ENCODE results near the gene ADAMTS7. TPM values are rescaled to one million over a fixed set of nuclear protein-coding genes. Genes with fewer than 3 reads are reported as not detected.
A peak's percentile ranks its signal among the peaks of the same experiment; 100 is the strongest.
"Not testable (repeated sequence)": the region's sequence is repeated elsewhere in the genome, so short reads cannot be mapped to it uniquely, and the experiment has no call there.

The ADAMTS7 gene
- total and polyA plus RNA-seq, 2 donors (not counting 1 experiment from before 2014, with no cell fraction given): 7.9 TPM

DNA sequence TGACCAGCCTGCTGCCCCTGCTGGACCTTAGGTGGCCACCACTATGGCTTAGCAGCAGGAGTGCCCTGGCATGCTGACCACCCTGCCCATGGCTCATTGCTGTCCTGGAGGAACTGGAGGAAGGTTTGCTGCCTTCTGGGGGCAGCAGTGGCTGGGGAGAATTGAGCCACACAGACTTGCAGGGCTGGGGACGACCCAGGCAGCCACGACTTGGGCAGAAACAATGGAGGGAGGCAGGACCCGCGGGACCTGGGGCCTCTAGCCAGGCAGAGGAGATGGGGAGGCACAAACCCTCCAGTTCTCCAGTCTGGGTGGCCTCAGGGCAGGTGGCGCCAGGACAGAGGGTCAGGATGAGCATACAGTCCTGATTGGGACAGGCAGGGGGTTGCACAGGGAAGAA is 32.8 kb downstream of the ADAMTS7 start:
- TF ChIP-seq EZH2 (IDR thresholded peaks at IDR 0.05; ENCODE audit: low read length, missing control alignments): no peak
- TF ChIP-seq, protein P1, sequence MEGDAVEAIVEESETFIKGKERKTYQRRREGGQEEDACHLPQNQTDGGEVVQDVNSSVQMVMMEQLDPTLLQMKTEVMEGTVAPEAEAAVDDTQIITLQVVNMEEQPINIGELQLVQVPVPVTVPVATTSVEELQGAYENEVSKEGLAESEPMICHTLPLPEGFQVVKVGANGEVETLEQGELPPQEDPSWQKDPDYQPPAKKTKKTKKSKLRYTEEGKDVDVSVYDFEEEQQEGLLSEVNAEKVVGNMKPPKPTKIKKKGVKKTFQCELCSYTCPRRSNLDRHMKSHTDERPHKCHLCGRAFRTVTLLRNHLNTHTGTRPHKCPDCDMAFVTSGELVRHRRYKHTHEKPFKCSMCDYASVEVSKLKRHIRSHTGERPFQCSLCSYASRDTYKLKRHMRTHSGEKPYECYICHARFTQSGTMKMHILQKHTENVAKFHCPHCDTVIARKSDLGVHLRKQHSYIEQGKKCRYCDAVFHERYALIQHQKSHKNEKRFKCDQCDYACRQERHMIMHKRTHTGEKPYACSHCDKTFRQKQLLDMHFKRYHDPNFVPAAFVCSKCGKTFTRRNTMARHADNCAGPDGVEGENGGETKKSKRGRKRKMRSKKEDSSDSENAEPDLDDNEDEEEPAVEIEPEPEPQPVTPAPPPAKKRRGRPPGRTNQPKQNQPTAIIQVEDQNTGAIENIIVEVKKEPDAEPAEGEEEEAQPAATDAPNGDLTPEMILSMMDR (conservative IDR thresholded peaks at IDR 0.05 in 1 of 2, IDR thresholded peaks at IDR 0.05 in 1 of 2; ENCODE audit: low read depth in 1 of 2, low read length in 2 of 2): no peak
- H3K4me1 ChIP-seq (ENCODE audit: control insufficient read depth, extremely low read depth, insufficient read depth, low read length): no peaks in the 10 kb centered on the region
- no peak overlapping the region for H3K9ac ChIP-seq (ENCODE audit: insufficient read depth, low read length)
- H3K9me3 ChIP-seq (ENCODE audit: control insufficient read depth, insufficient read depth, low read depth, low read length): no peaks in the 10 kb centered on the region
- H2AFZ ChIP-seq (ENCODE audit: low read length): no peak overlapping the region
- no peak for DNase-seq (ENCODE audit: low read depth in 2 of 2)
- H3K27me3 ChIP-seq (ENCODE audit: control insufficient read depth, insufficient read depth, low read length): no peaks in the 10 kb centered on the region
- H3K79me2 ChIP-seq (ENCODE audit: control insufficient read depth, insufficient read depth, low read length): no peaks in the 10 kb centered on the region
- no peak overlapping the region for H3K4me3 ChIP-seq (replicated peaks in 1 of 4; ENCODE audit: control extremely low read depth in 1 of 4, insufficient read depth in 1 of 4, low read depth in 3 of 4, low read length in 4 of 4)
- no peaks in the 10 kb centered on the region for H4K20me1 ChIP-seq (ENCODE audit: control insufficient read depth, extremely low read depth, insufficient read depth, low read length)
- H3K27ac ChIP-seq (ENCODE audit: insufficient read depth, low read length): no peak overlapping the region
- no peak overlapping the region for H3K4me2 ChIP-seq (ENCODE audit: extremely low read depth, insufficient read depth, low read length)
- H3K36me3 ChIP-seq (ENCODE audit: control insufficient read depth, insufficient read depth, low read length): no peaks in the 10 kb centered on the region

DNA sequence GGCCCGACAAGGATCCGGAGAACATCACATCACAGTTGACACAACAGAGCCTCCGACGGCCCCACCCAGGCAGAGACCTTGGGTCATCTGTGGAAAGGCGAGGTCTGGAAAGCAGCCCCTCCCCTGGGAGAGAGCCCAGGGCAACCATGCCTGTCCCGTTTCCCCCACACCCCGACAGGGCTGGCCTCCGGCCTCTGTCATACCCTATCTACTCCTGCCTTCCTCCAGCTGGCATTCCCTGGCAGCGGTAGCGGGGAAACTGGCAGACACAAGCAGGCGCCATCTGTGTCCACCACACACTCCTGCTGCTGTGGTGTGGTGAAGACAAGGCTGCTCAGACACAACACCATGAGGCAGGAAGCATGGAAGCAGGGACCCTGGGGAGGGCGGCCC is 33.3 kb downstream of the ADAMTS7 start:
- not testable (repeated sequence) for H3K4me1 ChIP-seq (ENCODE audit: control insufficient read depth, extremely low read depth, insufficient read depth, low read length); H3K9me3 ChIP-seq (ENCODE audit: control insufficient read depth, insufficient read depth, low read depth, low read length); H2AFZ ChIP-seq (ENCODE audit: low read length); H3K79me2 ChIP-seq (ENCODE audit: control insufficient read depth, insufficient read depth, low read length); H3K36me3 ChIP-seq (ENCODE audit: control insufficient read depth, insufficient read depth, low read length); H3K4me3 ChIP-seq (replicated peaks in 1 of 4; ENCODE audit: control extremely low read depth in 1 of 4, insufficient read depth in 1 of 4, low read depth in 3 of 4, low read length in 4 of 4); H3K27me3 ChIP-seq (ENCODE audit: control insufficient read depth, insufficient read depth, low read length); H4K20me1 ChIP-seq (ENCODE audit: control insufficient read depth, extremely low read depth, insufficient read depth, low read length); H3K27ac ChIP-seq (ENCODE audit: insufficient read depth, low read length); H3K4me2 ChIP-seq (ENCODE audit: extremely low read depth, insufficient read depth, low read length); H3K9ac ChIP-seq (ENCODE audit: insufficient read depth, low read length)
- DNase-seq (ENCODE audit: low read depth in 2 of 2): peak in 1 of 2 donors; percentile 15

GRCh38 chr15:78777290-78777952 is 33.8 kb downstream of the ADAMTS7 start:
- not testable (repeated sequence) for H3K9me3 ChIP-seq (ENCODE audit: control insufficient read depth, insufficient read depth, low read depth, low read length); H3K36me3 ChIP-seq (ENCODE audit: control insufficient read depth, insufficient read depth, low read length); H3K4me1 ChIP-seq (ENCODE audit: control insufficient read depth, extremely low read depth, insufficient read depth, low read length); H3K79me2 ChIP-seq (ENCODE audit: control insufficient read depth, insufficient read depth, low read length); H2AFZ ChIP-seq (ENCODE audit: low read length); H3K4me2 ChIP-seq (ENCODE audit: extremely low read depth, insufficient read depth, low read length); H3K27me3 ChIP-seq (ENCODE audit: control insufficient read depth, insufficient read depth, low read length); H3K4me3 ChIP-seq (replicated peaks in 1 of 4; ENCODE audit: control extremely low read depth in 1 of 4, insufficient read depth in 1 of 4, low read depth in 3 of 4, low read length in 4 of 4); H3K27ac ChIP-seq (ENCODE audit: insufficient read depth, low read length); H4K20me1 ChIP-seq (ENCODE audit: control insufficient read depth, extremely low read depth, insufficient read depth, low read length); DNase-seq (ENCODE audit: low read depth in 2 of 2); H3K9ac ChIP-seq (ENCODE audit: insufficient read depth, low read length)

GRCh38 chr15:78776046-78776925 is 35.0 kb downstream of the ADAMTS7 start:
- H3K4me2 ChIP-seq (ENCODE audit: extremely low read depth, insufficient read depth, low read length); H3K27me3 ChIP-seq (ENCODE audit: control insufficient read depth, insufficient read depth, low read length); H3K4me3 ChIP-seq (replicated peaks in 1 of 4; ENCODE audit: control extremely low read depth in 1 of 4, insufficient read depth in 1 of 4, low read depth in 3 of 4, low read length in 4 of 4); DNase-seq (ENCODE audit: low read depth in 2 of 2); H3K79me2 ChIP-seq (ENCODE audit: control insufficient read depth, insufficient read depth, low read length); H2AFZ ChIP-seq (ENCODE audit: low read length); H4K20me1 ChIP-seq (ENCODE audit: control insufficient read depth, extremely low read depth, insufficient read depth, low read length); H3K9me3 ChIP-seq (ENCODE audit: control insufficient read depth, insufficient read depth, low read depth, low read length); H3K27ac ChIP-seq (ENCODE audit: insufficient read depth, low read length); H3K9ac ChIP-seq (ENCODE audit: insufficient read depth, low read length); H3K36me3 ChIP-seq (ENCODE audit: control insufficient read depth, insufficient read depth, low read length); H3K4me1 ChIP-seq (ENCODE audit: control insufficient read depth, extremely low read depth, insufficient read depth, low read length): not testable (repeated sequence)

Data from fibroblast of lung (primary cell).